Parathyroid adenoma (tissue), 2 donors: ENCODE measurements around the gene TLE1.

Experiments used
- H2AFZ ChIP-seq: fragments of 300-600 bp; sonication (generic); one replicate; pipeline ENCODE4 v1.7.0; 2017; ENCODE audit warnings: antibody characterized with exemption, mild to moderate bottlenecking
- H3K27ac ChIP-seq: fragments of 300-600 bp; sonication (generic); one replicate; pipeline ENCODE4 v1.7.0; 2017
- H3K27me3 ChIP-seq: fragments of 300-600 bp; sonication (generic); one replicate; pipeline ENCODE4 v1.7.0; 2017; ENCODE audit warnings: low read length; ENCODE audit not compliant: control insufficient read depth, insufficient read depth
- H3K36me3 ChIP-seq: fragments of 300-600 bp; sonication (generic); one replicate; pipeline ENCODE4 v1.7.0; 2017; ENCODE audit warnings: low read length; ENCODE audit not compliant: control insufficient read depth, insufficient read depth
- H3K4me1 ChIP-seq: fragments of 300-600 bp; sonication (generic); one replicate; pipeline ENCODE4 v1.7.0; 2017; ENCODE audit warnings: control low read depth
- H3K4me2 ChIP-seq: fragments of 300-600 bp; sonication (generic); one replicate; pipeline ENCODE4 v1.7.0; 2017; ENCODE audit warnings: low read length
- H3K4me3 ChIP-seq: fragments of 300-600 bp; sonication (generic); one replicate; pipeline ENCODE4 v1.7.0; 2017; ENCODE audit warnings: low read depth, low read length
- H3K79me2 ChIP-seq: fragments of 300-600 bp; sonication (generic); one replicate; pipeline ENCODE4 v1.7.0; 2017; ENCODE audit warnings: control low read depth
- H3K9ac ChIP-seq: fragments of 300-600 bp; sonication (generic); one replicate; pipeline ENCODE4 v1.7.0; 2017; ENCODE audit warnings: mild to moderate bottlenecking
- H3K9me3 ChIP-seq: fragments of 300-600 bp; sonication (generic); one replicate; pipeline ENCODE4 v1.7.0; 2017; ENCODE audit warnings: low read length; ENCODE audit not compliant: control insufficient read depth
- TF ChIP-seq, protein P1 (sequence below): fragments of 300-600 bp; sonication (generic); IDR thresholded peaks from one replicate; pipeline ENCODE4 v1.7.0; 2017; ENCODE audit warnings: antibody characterized with exemption, mild to moderate bottlenecking
- donor health status: primary hyperparathyroidism.

Gene TLE1

GRCh38 chr9:81622471-81623255, 66.7 kb downstream of the TLE1 start:
- Histone ChIP-seq H3K36me3 (no peaks in the 10 kb centered on the region), H3K9ac (no peak overlapping the region), H3K4me1 (no peaks in the 10 kb centered on the region), H2AFZ (no peak overlapping the region), H3K27me3 (no peaks in the 10 kb centered on the region), H3K4me2 (no peak overlapping the region), H3K27ac (no peak overlapping the region), H3K4me3 (no peak overlapping the region), H3K79me2 (no peaks in the 10 kb centered on the region), H3K9me3 (no peaks in the 10 kb centered on the region)
- TF ChIP-seq, protein P1, sequence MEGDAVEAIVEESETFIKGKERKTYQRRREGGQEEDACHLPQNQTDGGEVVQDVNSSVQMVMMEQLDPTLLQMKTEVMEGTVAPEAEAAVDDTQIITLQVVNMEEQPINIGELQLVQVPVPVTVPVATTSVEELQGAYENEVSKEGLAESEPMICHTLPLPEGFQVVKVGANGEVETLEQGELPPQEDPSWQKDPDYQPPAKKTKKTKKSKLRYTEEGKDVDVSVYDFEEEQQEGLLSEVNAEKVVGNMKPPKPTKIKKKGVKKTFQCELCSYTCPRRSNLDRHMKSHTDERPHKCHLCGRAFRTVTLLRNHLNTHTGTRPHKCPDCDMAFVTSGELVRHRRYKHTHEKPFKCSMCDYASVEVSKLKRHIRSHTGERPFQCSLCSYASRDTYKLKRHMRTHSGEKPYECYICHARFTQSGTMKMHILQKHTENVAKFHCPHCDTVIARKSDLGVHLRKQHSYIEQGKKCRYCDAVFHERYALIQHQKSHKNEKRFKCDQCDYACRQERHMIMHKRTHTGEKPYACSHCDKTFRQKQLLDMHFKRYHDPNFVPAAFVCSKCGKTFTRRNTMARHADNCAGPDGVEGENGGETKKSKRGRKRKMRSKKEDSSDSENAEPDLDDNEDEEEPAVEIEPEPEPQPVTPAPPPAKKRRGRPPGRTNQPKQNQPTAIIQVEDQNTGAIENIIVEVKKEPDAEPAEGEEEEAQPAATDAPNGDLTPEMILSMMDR = no peak

DNA sequence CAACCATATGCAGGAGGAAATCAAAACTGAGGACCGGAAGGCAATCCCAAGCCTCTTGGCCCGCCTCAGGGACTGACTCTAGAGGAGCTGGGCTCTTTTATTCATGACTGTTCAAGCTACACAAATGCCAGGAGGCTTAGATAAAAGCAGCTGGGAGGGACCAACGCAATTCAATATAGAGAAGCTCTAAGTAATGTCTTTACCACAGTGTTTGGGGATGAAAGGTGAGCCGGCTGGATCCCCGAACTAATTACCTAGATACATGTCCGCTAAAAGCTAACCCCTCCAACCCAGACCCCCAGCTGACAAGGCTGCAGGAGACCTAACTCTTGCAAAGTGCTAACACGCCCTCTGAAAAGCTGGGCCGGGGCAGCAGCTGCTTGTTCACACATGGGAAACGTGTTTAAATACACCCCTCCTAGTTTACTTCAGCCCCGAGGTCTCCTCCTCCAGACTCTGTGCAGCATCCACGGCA, 67.5 kb downstream of the TLE1 start:
- Histone ChIP-seq H3K36me3 (no peaks in the 10 kb centered on the region), H3K4me1 (no peaks in the 10 kb centered on the region), H3K9ac (no peak overlapping the region), H3K4me3 (no peak overlapping the region), H3K9me3 (no peaks in the 10 kb centered on the region), H3K4me2 (no peak overlapping the region), H3K79me2 (no peaks in the 10 kb centered on the region), H3K27me3 (no peaks in the 10 kb centered on the region), H3K27ac (no peak overlapping the region), H2AFZ (no peak overlapping the region)
- TF ChIP-seq, protein P1 = no peak

DNA sequence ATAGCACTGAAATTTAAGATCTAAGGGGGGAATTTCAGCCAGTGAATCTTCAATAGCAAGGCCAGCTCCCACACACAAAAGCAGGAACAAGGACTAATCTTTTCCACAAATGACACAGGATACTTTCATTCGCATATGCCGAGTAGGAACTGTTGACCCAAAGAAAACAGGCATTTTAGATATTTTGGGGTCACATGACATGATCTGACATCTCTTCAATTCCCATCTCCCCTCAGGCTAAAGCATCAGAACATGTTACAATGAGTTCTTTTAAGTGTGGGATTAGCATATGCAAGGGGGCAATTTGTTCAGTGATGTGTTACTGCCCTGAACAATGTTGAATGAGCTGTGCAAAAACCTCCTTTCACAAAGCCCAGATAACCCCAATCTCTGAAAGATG, 68.2 kb downstream of the TLE1 start:
- TF ChIP-seq, protein P1 = no peak
- Histone ChIP-seq H3K27me3 (no peaks in the 10 kb centered on the region), H3K27ac (no peak overlapping the region), H3K4me1 (no peaks in the 10 kb centered on the region), H3K9ac (no peak overlapping the region), H3K9me3 (no peaks in the 10 kb centered on the region), H2AFZ (no peak overlapping the region), H3K4me3 (no peak overlapping the region), H3K36me3 (no peaks in the 10 kb centered on the region), H3K4me2 (no peak overlapping the region), H3K79me2 (no peaks in the 10 kb centered on the region)

GRCh38 chr9:81620002-81620390, 69.4 kb downstream of the TLE1 start:
- Histone ChIP-seq H3K79me2 (no peaks in the 10 kb centered on the region), H3K9ac (no peak overlapping the region), H3K4me3 (no peak overlapping the region), H3K4me2 (no peak overlapping the region), H3K9me3 (no peaks in the 10 kb centered on the region), H3K36me3 (no peaks in the 10 kb centered on the region), H3K27me3 (no peaks in the 10 kb centered on the region), H3K4me1 (no peaks in the 10 kb centered on the region), H3K27ac (no peak overlapping the region), H2AFZ (no peak overlapping the region)
- TF ChIP-seq, protein P1 = no peak
